ENCODE data around the gene CRACDL.

The CRACDL gene

GRCh38 chr2:98935777-98936352 lies at the start of gene CRACDL:
Gene CRACDL (minus strand): TSS chr2:98936225. CDS start chr2:98846800, 89,425 bp downstream.
- no peak for DNase-seq

GRCh38 chr2:98975611-98976010 lies 39.6 kb upstream of the CRACDL start:
- DNase-seq: no peak

- DNase-seq: no peak
Measured at GRCh38 chr2:98972582-98973167, 36.6 kb upstream of the CRACDL start.

- DNase-seq: no peak
Measured at GRCh38 chr2:98959810-98960507, 23.9 kb upstream of the CRACDL start.

- DNase-seq: no peak
Measured at GRCh38 chr2:98952966-98953365, 16.9 kb upstream of the CRACDL start.

GRCh38 chr2:98948956-98949739 lies 13.1 kb upstream of the CRACDL start:
- no peak for DNase-seq

GRCh38 chr2:98947554-98947953 lies 11.5 kb upstream of the CRACDL start:
- no peak for DNase-seq

GRCh38 chr2:98946855-98947254 lies 10.8 kb upstream of the CRACDL start:
- no peak for DNase-seq

- DNase-seq: no peak
Measured at GRCh38 chr2:98944775-98945174, 8.8 kb upstream of the CRACDL start.

GRCh38 chr2:98940102-98940501 lies 4.1 kb upstream of the CRACDL start:
- no peak for DNase-seq

- DNase-seq: no peak
Measured at GRCh38 chr2:98937906-98938305, 1.9 kb upstream of the CRACDL start.

GRCh38 chr2:98936353-98937351 lies 627 bp upstream of the CRACDL start:
- no peak for DNase-seq

- DNase-seq: no peak
Measured at GRCh38 chr2:98935111-98935770, 784 bp downstream of the CRACDL start.

GRCh38 chr2:98932778-98933343 lies 3.2 kb downstream of the CRACDL start:
- no peak for DNase-seq

- DNase-seq: no peak
Measured at GRCh38 chr2:98932164-98932563, 3.9 kb downstream of the CRACDL start.

GRCh38 chr2:98931596-98931995 lies 4.4 kb downstream of the CRACDL start:
- no peak for DNase-seq

- no peak for DNase-seq
Measured at GRCh38 chr2:98929920-98930319, 6.1 kb downstream of the CRACDL start.

GRCh38 chr2:98928242-98928641 lies 7.8 kb downstream of the CRACDL start:
- no peak for DNase-seq

GRCh38 chr2:98927027-98927426 lies 9.0 kb downstream of the CRACDL start:
- DNase-seq: no peak

GRCh38 chr2:98926601-98927000 lies 9.4 kb downstream of the CRACDL start:
- no peak for DNase-seq

- no peak for DNase-seq
Measured at GRCh38 chr2:98924910-98925309, 11.1 kb downstream of the CRACDL start.

Data from CD4-positive, alpha-beta T cell treated with Interleukin-17A for 1 hour (primary cell).